Measurements from ENCODE around the gene CTTN. TPM values are rescaled to one million over a fixed set of nuclear protein-coding genes. Genes with fewer than 3 reads are reported as not detected.
"Not testable (repeated sequence)": the region's sequence is repeated elsewhere in the genome, so short reads cannot be mapped to it uniquely, and the experiment has no call there.

CTTN gene
- total RNA-seq, 4 donors from 2014 or later = 92.8 to 226 (median 134) TPM

DNA sequence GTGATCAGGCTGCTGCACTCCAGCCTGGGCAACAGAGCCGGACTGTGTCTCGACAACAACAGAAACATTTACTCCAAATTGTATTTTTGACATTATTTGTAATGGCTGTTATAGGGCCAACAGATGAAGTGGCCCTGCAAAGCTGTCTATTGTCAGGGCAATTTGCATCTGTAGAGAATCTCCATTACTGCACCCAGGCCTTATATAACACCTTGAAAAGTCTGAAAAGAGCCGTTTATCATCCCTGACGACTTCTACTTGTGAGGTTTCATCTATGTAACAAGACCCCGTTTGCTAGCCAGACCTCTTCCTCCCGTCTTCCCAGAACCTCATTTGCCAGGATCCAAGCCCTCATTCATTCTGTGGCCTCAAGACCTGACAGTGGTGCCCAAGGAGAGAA, 9.1 kb upstream of the CTTN start:
- Histone ChIP-seq H3K9me3 (no peaks in the 10 kb centered on the region), H3K27me3 (no peaks in the 10 kb centered on the region), H3K4me1 (no peaks in the 10 kb centered on the region), H3K4me3 (no peak overlapping the region), H3K27ac (no peak overlapping the region), H3K36me3 (peaks cover 0 to 13% of the 10 kb centered on the region in 2 donors)
- TF ChIP-seq POLR2A (IDR thresholded peaks at IDR 0.05) = no peak
- TF ChIP-seq, protein P1, sequence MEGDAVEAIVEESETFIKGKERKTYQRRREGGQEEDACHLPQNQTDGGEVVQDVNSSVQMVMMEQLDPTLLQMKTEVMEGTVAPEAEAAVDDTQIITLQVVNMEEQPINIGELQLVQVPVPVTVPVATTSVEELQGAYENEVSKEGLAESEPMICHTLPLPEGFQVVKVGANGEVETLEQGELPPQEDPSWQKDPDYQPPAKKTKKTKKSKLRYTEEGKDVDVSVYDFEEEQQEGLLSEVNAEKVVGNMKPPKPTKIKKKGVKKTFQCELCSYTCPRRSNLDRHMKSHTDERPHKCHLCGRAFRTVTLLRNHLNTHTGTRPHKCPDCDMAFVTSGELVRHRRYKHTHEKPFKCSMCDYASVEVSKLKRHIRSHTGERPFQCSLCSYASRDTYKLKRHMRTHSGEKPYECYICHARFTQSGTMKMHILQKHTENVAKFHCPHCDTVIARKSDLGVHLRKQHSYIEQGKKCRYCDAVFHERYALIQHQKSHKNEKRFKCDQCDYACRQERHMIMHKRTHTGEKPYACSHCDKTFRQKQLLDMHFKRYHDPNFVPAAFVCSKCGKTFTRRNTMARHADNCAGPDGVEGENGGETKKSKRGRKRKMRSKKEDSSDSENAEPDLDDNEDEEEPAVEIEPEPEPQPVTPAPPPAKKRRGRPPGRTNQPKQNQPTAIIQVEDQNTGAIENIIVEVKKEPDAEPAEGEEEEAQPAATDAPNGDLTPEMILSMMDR (IDR thresholded peaks at IDR 0.05 in 4 of 5, conservative IDR thresholded peaks at IDR 0.05 in 1 of 5) = no peak
- in situ Hi-C loops (cut with MboI; ENCODE audit: low sequenced_read_pairs in 4 of 4) = no loop called here
- DNase-seq = no peak
- no peak for ATAC-seq
- intact Hi-C loops (cut with DNase I; ENCODE audit: low total_unique reads) = no loop called here

DNA sequence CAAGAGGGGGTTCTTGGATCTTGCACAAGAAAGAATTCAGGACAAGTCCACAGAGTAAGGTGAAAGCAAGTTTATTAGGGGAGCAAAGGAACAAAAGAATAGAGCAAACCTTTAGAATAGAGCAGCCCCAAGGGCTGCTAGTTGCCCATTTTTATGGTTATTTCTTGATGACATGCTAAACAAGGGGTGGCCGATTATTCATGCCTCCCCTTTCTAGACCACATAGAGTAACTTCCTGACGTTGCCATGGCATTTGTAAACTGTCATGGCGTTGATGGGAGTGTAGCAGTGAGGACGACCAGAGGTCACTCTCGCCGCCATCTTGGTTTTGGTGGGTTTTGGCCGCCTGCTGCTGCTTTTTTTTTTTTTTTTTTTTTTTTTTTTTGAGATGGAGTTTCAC, 7.4 kb upstream of the CTTN start:
- H3K36me3 ChIP-seq; H3K9me3 ChIP-seq; H3K27me3 ChIP-seq; intact Hi-C loops (cut with DNase I; ENCODE audit: low total_unique reads); in situ Hi-C loops (cut with MboI; ENCODE audit: low sequenced_read_pairs in 4 of 4); ATAC-seq; H3K4me1 ChIP-seq; DNase-seq; H3K4me3 ChIP-seq; H3K27ac ChIP-seq: not testable (repeated sequence)

DNA sequence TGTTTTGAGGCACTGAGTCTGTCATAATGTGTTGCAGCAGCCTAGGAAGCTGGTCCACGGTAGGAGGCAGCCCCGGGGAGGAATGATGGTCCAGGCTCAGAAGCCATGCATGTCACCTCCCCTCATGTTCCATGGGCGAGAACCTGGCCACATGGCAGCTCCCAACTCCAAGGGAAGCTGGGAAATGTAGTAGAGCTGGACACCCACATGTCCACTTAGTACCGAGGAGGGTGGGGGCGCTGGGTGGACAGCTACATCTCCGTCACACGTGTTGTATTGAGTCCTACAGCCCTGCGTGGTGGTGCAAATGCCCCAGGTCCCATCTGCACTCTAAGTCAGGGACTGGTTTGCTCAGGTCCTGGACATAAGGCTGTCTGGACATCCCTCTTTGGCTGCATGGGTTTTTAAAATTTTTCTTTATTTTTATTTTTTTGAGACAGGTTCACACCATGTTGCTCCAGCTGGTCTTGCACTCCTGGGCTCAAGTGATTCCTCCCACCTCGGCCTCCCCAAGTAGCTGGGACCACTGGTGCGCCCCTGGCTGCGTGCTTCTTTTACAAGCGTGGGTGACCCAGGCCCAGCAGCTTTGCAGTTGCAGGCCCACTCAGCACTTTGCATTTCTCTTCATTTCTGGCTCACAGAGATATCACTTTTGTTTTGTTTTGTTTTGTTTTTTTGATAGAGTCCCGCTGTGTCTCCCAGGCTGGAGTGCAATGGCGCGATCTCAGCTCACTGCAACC, 3.9 kb upstream of the CTTN start:
- intact Hi-C loops (cut with DNase I; ENCODE audit: low total_unique reads) = no loop called here

DNA sequence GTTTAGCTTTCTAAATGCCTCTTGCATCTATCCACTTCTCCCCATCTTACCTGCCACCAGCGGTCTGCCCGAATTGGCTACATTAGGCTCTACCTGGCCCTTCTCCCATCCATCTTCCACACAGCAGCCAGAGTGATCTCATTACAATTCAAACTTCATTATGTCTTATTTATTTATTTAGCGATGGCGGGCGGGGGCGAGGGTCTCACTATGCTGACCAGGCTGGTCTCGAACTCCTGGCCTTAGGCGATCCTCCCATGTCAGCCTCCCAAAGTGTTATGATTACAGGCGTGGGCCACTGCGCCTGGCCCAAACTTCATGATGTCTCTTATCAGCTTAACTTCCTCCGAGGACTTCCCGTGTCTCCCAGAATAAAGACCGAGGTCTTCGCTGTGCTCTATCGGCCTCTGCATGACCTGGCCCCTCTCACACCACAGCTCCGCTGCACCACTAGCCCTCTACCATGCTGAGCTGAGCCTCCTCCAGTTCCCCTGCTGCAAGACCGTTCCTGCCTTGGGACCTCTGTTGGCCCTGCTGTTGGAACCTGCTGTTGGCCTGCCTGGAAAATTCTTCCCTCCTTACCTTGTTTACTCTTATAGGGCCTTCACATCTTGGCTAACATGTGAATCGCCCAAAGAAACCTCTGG, 870 bp upstream of the CTTN start:
- ATAC-seq = no peak
- Histone ChIP-seq H3K36me3 (no peaks in the 10 kb centered on the region), H3K4me3 (peak overlapping the region; percentile 78 to 99 (median 89)), H3K27ac (peak overlapping the region; percentile 90 to 97 (median 95)), H3K9me3 (no peaks in the 10 kb centered on the region), H3K4me1 (peaks cover 24 to 25% of the 10 kb centered on the region in 2 donors), H3K27me3 (no peaks in the 10 kb centered on the region)
- in situ Hi-C loops (cut with MboI; ENCODE audit: low sequenced_read_pairs in 4 of 4) (no loop called here), intact Hi-C loops (cut with DNase I; ENCODE audit: low total_unique reads) (loop anchor here (5.0 kb wide), 2 partner anchors 125 to 1555 kb away; partner anchors contain the start of genes CPT1A and PPFIA1)
- DNase-seq = peak in 1 of 2 donors; percentile 19
- TF ChIP-seq, protein P1 (IDR thresholded peaks at IDR 0.05 in 4 of 5, conservative IDR thresholded peaks at IDR 0.05 in 1 of 5) = no peak
- TF ChIP-seq POLR2A (IDR thresholded peaks at IDR 0.05) = no peak

More for the DNA sequence above, 3.9 kb upstream of the CTTN start:
- Histone ChIP-seq H3K4me3 (no peak overlapping the region), H3K36me3 (no peaks in the 10 kb centered on the region), H3K27ac (no peak overlapping the region), H3K9me3 (no peaks in the 10 kb centered on the region), H3K4me1 (peaks cover 8 to 11% of the 10 kb centered on the region in 2 donors), H3K27me3 (no peaks in the 10 kb centered on the region)
- no peak for ATAC-seq
- no peak for DNase-seq
- in situ Hi-C loops (cut with MboI; ENCODE audit: low sequenced_read_pairs in 4 of 4) = no loop called here
- no peak for TF ChIP-seq POLR2A (IDR thresholded peaks at IDR 0.05)

DNA sequence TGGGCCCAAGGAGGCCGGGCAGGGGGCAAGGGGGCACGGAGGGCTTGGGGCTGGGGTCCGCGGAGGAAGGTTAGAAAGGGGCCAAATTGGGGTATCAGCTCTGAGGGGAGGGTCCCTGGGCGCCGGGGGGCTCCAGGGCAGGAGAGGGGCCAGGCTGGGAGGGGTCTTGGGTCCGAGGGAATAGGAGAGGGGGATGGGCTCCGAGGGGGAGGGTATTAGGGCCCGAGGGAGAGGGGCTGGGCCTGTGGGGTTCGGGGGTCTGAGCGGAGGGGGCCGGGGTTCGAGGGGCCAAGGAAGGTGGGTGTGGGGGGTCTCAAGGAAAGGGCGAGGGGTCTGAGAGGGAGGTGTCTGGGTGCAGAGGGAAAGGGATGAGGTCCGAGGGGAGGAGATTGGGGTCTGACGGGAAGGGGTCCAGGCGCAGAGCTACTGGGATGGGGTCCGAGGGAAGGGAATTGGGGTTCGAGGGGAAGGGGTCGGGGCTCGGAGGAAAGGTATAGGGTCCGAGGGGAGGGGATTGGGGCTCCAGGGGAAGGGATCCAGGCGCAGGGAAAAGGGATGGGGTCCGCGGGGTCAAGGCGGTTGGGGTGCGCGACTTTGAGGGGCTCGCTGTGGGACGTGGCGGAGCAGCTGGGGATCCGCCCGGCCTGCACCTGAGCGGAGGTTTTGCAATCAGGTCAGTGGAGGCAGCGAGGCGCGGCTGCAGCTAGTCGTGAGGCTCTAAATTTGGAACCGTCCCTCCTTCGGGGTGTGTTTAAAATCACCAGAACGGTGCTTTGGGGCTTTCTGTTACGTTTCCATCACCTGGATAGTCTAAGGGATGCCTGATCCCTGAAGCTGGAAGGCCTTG, 728 bp downstream of the CTTN start:
- H3K27ac ChIP-seq = peak overlapping the region; percentile 90 to 97 (median 95)
- H3K4me1 ChIP-seq = peaks cover 24 to 30% of the 10 kb centered on the region in 2 donors
- in situ Hi-C loops (cut with MboI; ENCODE audit: low sequenced_read_pairs in 4 of 4) = no loop called here
- peak overlapping the region; percentile 78 to 99 (median 89) for H3K4me3 ChIP-seq
- H3K27me3 ChIP-seq = no peaks in the 10 kb centered on the region
- TF ChIP-seq, protein P1 (IDR thresholded peaks at IDR 0.05 in 4 of 5, conservative IDR thresholded peaks at IDR 0.05 in 1 of 5) = no peak
- no peak for TF ChIP-seq POLR2A (IDR thresholded peaks at IDR 0.05)
- H3K9me3 ChIP-seq = no peaks in the 10 kb centered on the region
- peak; percentile 57 to 65 for ATAC-seq
- DNase-seq = peak; percentile 43 to 63
- no peaks in the 10 kb centered on the region for H3K36me3 ChIP-seq
- intact Hi-C loops (cut with DNase I; ENCODE audit: low total_unique reads) = loop anchor here (5.0 kb wide), 2 partner anchors 127 to 1557 kb away; partner anchors contain the start of genes CPT1A and PPFIA1
